GM19238 (cell line): ENCODE measurements around the gene MMP25.

Experiments
- DNase-seq: peaks from one replicate; pipeline ENCODE4 v3.0.0; 2011; ENCODE audit warnings: low spot score; ENCODE audit not compliant: insufficient read length

The MMP25 gene

DNA sequence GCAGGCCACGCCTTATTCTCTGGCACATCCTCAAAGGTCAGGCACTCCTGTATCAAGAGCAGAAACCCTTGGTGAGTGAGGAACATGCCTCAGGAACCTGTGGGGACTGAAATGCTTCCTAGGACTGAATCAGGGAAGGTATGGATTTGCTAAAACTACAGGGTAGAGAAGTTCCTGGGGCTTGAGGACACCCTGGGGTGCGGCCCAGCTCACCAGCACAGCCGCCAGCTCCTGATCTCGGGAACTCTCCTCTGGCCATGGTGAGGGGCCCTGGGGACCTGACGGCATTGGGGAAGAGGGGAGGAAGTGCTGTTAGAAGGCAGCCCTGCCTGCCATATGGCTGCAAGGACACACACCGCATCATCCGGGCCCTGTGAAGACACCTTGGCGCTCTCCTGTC, 45.2 kb downstream of the MMP25 start:
- DNase-seq, result no peak

DNA sequence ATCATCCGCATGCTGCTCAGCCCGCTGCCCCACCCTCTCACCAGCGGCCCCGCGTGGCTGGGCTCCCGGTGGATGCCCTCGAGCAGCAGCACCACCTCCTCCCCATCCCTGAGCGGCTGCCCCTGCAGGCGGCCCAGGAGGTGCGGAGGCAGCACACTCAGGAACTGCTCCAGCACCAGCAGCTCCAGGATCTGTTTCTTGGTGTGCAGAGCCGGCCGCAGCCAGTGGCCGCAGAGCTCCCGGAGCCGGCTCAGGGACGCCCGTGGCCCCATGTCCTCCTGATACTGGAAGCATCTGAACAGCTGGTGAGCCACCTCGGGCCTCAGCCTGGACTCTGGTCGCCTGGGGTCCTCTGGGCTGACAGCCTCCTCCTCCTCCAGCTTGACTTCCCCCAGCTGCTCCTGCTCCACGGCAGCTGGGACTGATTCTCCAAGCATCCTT, 46.2 kb downstream of the MMP25 start:
- no peak for DNase-seq

DNA sequence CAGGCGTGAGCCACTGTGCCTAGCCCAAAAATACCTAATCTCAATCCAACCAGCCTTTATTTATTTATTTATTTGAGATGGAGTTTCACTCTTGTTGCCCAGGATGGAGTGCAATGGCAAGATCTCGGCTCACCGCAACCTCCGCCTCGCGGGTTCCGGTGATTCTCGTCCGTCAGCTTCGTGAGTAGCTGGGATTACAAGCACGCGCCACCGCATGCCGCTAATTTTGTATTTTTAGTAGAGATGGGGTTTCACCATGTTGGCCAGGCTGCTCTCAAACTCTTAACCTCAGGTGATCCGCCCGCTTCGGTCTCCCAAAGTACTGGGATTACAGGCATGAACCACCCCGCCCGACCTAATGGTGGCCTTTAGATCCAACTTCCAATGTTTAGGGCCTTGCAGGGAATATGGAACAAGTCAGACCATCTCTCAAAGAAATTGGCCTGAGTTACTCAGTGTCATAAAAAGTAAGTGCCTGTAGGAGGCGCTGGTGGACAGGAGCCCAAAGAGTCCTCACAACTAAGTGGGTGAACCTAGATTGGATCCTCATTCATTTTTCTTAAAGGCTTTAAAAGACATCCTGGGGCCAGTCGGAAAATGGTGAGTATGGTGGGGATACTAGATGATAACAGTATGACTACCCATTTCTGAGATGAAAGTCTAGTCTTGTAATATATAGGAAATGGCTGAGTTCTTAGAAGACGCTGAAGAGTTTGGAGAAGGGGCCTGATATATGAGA, 48.1 kb downstream of the MMP25 start:
- DNase-seq, result no peak

DNA sequence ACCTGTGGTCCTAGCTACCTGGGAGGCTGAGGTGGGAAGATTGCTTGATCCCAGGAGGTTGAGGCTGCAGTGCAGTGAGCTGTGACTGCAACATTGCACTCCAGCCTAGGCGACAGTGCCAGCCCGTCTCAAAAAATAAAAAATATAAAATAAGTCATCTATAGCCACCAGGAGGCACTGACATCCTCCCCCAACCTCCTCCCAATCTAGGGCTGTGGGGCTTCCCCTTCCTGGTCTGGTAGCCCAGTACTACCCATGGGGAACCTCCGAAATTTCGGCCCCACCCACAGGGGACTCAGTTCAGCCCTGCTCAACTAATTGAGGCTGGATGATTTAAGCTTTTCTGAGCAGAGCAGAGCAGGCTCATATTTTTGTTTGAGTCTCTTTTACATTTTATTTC, 49.5 kb downstream of the MMP25 start:
- peak; percentile 87 for DNase-seq

DNA sequence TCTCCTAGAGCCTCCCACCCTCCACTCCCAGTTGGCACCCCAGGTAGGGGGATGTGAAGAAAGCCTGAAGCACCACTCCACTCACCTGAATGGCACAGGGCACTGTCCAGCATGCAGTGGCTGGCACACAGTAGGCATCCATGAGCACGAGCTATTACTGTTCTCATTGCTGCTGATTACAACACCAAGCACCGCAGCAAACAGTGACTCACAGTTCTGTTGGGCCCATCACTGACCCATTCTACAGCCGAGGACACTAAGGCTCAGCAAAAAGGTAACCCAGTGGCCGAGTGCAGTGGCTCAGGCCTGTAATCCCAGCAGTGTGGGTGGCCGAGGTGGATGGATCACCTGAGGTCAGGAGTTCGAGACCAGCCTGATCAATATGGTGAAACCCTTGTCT, 50.0 kb downstream of the MMP25 start:
- no peak for DNase-seq

DNA sequence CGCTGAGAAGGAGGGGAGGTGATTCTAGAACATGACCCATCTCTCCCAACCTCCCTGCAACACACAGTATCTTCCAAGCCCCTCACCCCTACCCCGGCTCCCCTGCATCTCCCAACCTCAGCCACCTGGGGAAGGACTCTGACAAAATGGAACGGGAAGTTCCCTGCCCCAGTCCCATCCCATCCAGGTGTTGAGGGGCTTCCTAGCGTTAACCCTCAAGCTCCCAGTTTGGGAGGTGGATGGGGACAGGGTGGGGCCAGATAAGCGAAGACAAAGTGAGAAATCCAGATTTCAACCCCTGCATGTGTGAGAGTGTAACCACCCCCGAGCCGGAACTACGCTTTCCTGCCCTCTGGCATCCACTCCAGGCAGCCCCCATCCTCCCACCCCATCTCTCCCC, 50.9 kb downstream of the MMP25 start:
- DNase-seq, result no peak

DNA sequence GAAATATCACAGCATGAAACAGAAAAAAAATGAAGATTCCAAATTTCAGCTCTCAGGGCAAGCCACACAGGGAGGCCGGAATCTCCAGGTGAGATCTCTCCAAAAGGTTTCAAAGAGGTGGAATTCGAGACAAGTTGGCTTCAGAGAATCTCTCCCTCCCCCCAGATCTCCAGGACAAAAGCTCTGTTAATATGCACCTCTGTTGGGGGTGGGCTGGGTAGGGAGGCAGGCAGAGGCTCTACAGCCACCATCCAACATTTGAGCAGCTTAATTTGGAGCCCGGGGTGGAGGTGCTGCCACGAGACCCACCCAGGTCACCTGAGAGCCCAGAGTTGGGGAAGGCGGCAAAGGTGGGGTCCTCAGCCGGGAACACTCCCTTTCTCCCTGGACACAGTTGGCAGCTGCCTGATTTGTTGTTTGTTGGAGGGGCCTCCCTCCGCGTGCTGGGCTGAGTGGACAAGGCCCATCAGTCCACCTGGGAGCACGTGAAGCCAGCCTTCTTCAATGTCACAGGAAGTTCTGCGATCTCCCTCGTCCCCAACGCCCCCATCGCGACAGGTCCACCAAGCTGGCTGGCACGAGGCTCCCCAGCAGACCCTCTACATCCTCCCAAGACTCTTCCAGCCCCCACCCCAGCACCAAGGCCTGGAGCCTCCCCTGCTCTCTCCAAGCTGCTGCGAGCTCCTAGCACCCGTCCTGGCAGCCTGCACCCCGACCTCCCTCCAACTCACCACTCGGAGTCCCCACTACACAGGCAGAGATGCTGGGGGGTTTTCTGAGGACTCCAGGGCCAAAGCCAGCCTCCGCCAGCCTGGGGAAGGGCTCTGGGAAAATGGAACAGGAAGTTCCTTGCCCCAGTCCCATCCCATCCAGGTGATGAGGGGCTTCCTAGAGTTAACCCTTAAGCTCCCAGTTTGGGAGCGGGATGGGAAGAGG, 52.4 kb downstream of the MMP25 start, which contains the start of gene ZSCAN10:
Gene ZSCAN10 (minus strand): TSS at position 836 of the 936 bp plus-strand sequence. CDS start 6,357 bp downstream, outside the sequence.
- DNase-seq, result no peak

DNA sequence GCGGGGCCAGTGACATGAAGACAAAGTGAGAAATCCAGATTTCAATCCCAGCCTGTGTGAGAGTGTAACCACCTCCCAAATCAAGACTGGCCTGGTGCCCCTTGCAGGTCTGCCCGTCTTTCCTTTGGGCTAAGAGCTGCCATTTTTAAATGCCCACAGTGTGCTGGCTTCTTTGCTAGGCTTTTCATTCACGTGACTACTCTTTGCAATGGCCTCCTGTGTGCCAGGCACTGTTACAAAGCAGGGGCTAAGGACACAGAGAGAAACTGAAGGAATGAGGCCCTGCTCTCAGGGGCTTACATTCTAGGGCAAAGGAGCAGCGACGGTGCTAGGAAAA, 53.0 kb downstream of the MMP25 start:
- DNase-seq, result no peak

DNA sequence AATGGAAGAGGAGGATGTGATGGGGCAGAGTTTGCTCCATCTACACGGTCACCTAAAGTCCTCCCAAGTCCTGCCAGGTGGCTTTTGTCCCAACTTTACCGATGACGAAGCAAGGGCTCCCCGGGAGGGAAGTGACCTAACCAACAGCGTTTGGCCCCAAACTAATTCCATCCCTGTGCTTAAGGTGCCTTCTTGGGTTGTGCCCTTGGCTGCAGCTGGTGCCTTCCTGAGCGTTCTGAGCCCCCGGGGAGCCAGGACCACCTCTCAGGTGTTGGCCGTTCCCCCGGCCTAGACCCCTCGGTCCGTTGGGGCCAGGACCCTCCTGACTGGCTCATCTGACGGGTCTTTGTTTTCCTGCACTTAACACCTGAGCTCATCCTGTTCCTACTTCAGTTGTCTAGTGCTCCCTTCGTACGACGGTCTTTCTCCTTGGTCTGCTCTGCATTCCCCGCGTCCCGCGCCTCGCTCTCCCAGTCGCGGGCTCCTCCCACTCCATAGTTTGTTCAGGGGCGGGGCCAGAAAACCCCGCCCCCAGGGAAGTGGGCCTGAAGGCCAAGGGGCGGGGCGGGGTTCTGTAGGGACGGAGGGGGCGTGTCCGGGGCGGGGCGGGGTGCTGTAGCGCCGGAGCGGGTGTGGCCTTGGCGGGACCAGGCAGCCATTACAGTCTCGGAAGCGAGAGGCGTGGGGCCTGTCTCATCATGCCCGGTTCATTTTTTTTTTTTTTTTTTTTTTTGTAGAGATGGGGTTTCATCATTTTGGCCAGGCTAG, 53.6 kb downstream of the MMP25 start:
- peak; percentile 93 for DNase-seq

DNA sequence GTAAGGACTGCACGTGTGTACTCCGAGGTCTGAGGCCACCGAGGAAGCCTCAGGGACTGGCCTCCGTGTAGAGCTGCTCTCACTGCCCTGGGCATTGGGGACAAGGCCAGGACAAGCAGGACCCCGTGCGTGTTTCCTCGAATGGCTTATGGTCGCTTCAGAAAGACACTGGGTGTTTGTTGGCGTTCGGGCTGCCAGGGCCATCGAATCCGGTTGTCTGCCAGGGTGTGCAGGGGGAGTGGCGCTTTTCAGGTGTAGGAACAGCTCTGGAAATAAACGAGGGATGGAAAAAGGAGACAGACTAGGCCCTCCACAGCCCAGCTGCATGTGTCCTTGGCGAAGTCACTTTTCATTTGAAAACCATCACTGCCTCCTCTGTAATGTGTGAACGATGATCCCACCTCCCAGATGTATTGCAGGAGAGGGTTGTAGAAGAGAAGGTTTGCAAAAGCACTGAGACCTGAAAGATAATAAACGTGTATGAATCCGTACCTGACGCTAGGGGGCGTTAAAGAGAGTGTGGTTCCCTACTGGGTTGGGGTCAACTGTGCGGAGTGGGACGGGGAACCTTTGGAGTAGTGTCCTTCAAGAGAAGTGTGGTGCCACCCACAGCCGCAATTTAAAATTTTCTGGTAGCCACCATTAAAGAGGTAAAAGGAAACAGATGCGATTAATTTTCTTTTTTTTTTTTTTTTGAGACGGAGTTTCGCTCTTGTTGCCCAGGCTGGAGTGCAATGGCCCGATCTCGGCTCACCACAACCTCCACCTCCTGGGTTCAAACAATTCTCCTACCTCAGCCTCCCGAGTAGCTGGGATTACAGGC, 54.9 kb downstream of the MMP25 start:
- DNase-seq, result no peak

DNA sequence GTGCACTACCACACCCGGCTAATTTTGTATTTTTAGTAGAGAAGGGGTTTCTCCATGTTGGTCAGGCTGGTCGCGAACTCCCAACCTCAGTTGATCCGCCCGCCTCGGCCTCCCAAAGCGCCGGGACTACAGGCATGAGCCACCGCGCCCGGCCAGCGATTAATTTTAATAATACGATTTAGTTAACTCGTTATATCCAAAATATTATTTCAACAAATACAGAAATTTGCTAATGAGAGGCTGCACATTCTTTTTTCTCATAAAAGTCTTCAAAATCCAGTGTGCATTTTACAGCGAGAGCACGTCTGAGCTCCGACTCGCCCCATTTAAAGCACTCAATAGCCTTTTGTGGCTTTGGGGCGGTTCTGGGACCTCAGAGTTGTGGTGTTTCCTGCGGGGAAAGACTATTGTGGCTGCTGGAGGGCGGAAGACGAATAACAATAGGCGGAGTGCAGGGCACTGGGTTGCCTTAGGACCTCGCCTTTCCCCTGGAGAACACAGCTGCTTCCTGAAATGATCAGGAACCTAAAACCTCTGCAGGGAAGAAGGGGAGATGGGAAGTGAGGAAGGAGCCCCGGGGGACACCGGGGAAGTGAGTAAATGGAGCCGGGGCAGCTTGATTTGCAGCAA, 55.6 kb downstream of the MMP25 start:
- DNase-seq, result no peak

DNA sequence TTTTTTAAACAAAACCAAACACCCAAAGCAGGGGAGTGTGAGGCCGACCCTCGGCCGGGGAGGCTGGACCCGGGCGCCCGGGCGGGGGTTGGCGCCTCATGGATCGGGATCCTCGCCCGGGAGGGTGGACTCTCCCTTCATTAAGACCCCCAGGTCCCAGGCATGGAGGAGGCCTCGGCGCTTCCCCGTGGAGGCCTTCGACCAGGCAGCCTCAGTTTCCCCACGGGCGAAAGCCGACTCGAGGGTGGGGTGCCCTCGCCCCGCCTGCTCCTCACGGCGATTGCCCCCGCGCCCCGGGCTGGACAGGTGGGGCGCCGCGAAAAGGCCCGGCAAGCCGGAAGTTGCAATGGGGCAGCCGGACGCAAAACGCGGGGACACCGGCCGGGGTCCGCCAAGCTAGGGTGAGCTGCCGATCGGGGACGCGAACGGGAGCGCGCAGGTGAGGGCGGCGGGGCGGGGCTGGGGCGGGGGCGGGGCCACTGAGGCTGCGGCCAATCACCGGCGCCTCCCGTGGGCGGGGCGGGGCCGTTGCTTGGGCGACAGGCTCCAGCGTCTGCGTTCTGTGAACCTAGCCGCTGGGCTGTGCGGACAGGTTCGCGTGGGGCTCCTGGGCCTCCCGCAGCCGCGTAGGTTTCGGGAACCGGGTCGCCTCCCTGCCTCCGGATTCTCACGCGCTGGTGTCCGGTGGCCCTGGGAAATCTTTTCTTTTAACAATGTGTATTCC, 60.0 kb downstream of the MMP25 start:
- peak; percentile 98 for DNase-seq
